Activated CD8-positive, alpha-beta memory T cell treated with anti-CD3 and anti-CD28 coated beads, Interleukin-2, amount 50 U/mL, for 24 hours (primary cell): ENCODE data around the gene DDR2.

ENCODE experiments used
- DNase-seq: peaks from one replicate; pipeline ENCODE4 v3.0.0-alpha.2; 2020; ENCODE audit errors: extremely low read depth

Gene DDR2

DNA sequence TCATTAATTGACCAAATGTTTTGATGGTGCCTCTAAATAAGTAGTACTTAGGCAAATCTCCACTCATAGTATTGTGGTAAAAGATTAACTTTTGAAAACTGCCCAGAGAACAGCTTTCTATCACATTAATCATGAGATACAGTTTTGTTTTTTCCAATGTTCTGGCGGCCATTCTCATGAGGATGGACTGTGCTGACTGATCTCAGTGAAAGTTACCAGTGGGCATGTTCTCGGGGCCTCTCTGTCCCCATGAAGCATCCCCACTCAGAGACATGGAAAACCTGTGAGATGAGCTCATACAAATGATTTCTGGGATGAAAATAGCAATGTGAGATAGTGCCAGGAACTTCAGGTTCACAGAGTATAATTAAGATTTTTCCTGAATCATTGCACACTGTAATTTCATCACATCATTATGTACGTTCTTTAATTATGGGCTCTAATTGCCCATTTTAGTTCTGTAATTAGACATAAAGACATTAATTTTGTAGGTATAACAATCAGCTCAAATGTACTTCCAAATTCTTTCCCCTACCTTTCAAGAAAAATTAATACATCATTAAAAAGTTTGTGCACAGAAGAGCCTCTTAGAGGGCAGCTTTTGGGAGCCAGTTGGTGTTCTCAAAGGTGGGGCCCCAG lies 40.5 kb downstream of the DDR2 start:
- no peak for DNase-seq

DNA sequence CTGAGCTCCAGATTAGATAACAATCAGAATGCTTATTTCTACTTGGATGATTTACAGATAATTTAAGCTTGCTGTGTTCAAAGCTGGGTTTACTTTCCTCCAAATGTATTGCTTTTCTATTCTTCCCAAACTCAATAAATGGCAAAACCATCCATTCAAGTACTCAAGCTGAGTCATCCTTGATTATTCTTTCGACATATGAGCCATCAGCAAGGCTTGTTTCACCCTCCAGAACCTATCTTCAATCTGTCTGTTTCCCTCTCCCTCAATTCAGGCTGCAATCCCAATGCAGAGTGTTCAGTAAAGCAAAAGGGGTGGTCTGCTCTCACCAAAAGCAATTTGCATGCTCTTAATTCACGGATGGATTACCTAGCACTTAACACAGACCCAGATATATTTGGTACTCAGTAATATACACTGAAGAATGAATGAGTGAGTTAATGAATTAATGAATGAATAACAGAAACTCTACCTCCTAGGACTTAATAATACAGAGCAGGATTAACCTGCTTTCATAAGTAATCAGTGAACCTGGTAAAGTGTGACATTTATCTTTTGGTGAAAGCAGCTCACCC lies 41.9 kb downstream of the DDR2 start:
- DNase-seq = no peak

DNA sequence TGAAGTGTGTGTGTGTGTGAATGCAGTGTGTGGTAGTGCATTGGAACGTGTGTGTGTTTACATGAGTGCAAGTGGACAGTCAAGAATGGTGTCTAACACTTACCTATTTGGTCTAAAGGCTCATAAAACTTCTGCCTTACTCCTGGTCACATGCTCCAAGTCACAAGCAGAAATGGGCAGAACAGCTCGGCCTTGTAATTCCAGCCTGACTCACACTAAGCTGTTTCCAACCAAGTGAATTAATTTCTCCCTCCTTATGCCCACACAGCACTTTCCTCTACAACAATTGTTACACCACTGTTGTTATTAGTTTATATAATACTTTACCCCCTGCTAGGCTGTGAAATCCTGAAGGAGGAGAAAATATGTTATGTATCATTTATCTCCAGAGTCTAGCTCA lies 43.8 kb downstream of the DDR2 start:
- DNase-seq = no peak

- DNase-seq = no peak
Measured at GRCh38 chr1:162676750-162677149, 44.5 kb downstream of the DDR2 start.

GRCh38 chr1:162677607-162678371 lies 45.5 kb downstream of the DDR2 start:
- no peak for DNase-seq

DNA sequence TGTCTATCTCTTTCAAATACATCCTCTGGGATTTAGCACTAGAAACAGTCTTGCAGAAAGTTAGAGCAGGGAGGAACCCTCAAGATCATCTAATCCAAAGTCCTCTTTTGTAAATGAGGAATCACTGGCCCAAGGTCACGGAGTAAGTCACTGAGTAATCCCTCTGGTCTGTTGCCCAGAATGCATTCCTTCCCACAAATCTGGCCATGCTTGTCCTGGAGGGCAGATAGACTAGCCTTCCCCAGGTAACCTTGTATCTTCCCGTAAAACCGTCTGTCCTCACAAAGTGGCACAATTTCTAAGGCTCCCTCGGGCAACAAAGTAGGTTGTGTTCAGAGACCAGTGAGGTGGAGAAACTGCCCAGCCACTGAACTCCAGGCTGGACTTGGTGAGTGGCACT lies 46.2 kb downstream of the DDR2 start:
- DNase-seq = no peak

GRCh38 chr1:162679298-162679697 lies 47.0 kb downstream of the DDR2 start:
- DNase-seq = no peak

DNA sequence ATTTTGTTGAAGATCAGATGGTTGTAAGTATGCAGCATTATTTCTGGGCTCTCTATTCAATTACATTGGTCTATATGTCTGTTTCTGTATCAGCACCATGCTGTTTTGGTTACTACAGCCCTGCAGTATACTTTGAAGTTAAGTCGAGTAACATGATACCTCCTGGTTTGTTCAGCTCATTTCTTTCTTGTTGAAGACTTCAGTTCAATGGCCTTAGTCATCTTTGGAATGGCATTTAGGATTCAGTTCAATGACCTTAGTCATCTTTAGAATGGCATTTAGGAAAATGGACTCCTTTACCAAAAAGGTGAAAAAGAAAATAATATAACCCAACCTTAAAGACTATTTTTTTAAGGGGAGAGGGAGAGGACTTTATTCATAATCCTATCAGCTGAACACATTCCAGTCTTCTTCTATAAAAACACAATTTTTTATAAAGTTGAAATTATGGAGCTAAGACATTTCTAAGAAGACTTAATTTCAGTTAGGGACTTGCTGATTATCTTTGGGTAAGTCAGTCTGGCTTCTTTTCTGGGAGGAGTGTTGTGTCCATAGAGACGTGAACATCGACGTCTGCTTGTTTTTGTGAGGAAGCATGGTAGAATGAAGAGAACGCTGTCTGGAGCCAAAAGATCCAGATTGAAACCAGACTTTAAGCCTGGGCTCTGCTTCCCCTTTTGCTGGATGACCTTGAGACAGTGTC lies 48.3 kb downstream of the DDR2 start:
- no peak for DNase-seq

DNA sequence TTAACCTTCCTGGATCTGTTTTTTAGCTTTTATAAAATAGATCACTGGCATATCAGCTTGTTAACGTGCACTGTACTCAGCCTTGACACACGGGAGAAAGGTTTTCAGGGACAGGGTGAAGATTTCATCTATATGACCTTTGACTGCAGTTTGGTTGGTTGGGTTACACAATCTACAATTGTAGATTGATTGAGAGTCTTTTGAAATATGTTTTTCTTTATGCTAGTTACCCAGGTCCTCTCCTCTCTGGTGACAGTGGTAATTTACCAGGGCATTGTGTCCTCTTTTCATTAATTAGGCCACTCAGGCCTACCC lies 48.8 kb downstream of the DDR2 start:
- DNase-seq = no peak

DNA sequence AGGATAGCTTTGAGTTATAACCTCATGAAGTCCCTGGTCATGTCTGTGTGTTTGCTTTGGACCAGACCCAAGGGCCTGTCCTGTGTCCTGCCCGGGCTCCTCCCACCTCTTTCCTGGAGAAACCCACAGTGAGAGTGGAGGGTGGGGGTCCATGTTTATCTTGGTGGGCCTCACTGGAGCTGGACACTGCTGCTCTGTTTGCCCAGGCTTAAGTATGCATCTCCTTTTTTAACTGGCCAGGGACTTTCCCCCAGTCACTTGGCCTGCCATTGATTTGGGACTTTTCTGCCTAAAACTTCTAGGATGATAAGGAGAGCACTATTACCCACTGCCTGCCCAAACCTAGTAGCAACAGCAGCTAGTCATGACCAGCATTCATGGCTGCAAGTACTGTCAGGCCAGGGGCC lies 49.8 kb downstream of the DDR2 start:
- no peak for DNase-seq

DNA sequence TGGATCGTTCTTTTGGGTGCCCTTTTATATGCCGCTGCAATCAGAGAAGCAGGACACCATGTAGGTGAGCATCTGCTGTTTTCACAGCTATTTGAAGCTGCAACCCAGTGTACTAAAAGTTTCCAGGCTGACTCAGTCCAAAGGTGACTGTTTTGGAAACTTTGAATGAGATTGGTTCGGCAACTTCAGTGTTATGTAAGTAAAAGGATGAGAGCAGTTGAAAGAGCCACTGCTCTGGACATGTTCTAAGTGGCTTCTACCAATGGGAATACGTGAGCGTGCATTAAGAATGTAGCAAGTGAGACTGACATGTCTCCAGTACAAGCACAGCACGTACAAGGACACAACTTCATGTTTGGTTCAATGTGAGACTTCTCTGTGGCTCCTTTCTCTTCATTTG lies 55.6 kb downstream of the DDR2 start:
- DNase-seq = no peak

DNA sequence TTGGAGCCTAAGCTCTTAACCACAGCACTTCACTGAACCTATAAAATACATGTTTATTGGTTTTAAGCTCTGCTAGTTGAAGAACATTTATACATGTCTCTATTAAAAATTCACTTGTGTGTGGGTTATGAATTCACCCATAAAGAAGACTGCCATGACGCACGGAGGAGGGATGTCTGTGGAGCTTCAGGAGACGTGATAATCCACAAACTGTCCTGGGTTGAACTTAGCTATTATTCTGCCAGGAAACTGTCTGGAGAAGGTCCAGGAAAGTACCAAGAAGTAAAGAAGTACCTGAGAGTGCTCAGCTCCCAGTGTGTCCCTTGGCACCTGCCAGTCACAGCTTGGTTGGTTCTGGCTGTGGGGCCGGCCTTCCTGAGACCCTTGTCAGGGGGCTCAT lies 56.3 kb downstream of the DDR2 start:
- no peak for DNase-seq

- no peak for DNase-seq
Measured at GRCh38 chr1:162688931-162689330, 56.7 kb downstream of the DDR2 start.

- DNase-seq = no peak
Measured at GRCh38 chr1:162689745-162690671, 57.7 kb downstream of the DDR2 start.

DNA sequence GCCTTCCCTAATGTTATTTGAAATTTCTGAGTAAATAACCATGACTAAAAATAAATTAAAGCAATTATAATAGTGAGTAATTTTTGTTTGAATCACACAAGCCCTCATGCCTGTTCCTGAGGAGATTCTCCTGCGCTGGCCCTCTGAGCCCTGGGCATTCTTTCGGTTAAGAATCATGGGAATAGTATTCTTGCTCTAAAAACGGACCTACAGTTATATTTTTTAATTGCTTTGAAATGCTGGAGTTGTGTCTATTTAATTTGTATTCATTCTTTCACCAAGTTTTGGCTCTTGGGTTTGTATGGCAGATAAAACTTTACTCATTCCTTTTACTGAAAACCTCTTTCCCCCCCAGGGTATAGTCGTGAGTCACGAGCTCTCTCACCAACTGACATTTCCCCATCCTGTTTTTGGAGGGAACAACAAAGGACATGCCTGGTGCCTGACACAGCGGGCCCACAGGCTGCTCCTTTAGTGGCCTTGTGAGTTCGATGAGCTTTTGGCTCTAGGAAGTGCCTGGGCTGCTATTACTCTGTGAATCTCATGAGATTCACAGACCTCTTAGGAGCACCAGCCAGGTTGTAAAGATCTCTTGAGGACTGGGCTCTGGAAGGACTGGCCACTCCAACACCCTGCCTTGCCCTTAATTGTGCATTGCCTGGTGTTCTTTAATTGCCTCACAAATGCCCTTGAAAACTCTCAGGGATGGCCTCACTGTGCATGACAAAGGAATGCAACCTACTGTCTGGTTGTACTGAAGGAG lies 58.6 kb downstream of the DDR2 start:
- no peak for DNase-seq

DNA sequence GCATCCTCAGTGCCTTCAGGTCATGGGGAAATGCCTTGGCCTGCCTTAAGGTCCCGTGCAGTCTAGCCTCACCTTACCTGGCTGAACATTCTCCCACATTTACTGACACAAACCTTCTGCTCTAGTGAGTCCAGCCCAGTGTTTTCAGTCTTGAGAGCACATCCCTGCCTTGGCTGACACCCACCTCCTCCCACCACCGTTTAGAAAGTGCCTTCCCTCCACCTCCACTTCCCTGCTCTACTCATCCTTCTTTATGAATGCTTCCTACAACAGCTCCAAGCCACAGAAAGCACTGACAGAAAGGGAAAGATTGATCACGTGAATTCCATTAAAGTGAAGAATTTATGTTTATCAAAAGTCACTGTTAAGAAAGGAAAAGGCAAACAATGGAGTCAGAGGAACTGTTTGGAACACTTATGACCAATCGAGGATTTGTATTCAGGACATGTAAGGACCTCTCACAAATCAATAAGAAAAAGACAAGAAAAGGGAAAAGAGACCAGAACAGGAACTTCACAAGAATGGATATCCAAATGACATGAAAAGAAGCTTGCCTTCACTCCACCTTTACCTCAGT lies 59.8 kb downstream of the DDR2 start:
- no peak for DNase-seq

DNA sequence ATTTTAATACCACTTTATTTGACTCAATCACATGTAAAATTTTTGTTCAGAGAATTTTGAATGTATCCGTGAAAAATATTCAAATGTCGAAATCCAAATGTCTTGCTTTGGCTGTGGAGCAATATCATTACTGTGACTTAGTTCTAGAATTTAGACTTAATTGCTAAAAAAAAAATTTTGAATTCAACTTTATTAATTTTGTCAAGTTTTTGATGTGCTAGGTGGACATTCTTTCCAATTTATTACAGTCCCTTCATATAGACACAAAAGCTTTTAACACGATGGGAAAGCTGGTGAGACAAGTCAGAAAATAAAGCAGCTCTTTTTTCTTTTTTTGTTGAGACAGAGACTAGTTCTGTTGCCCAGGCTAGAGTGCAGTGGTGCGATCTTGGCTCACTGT lies 62.6 kb downstream of the DDR2 start:
- DNase-seq = no peak

GRCh38 chr1:162695687-162696086 lies 63.4 kb downstream of the DDR2 start:
- no peak for DNase-seq

- DNase-seq = no peak
Measured at GRCh38 chr1:162696286-162696862, 64.1 kb downstream of the DDR2 start.
